ENCODE measurements around the gene UNC80.

DNA sequence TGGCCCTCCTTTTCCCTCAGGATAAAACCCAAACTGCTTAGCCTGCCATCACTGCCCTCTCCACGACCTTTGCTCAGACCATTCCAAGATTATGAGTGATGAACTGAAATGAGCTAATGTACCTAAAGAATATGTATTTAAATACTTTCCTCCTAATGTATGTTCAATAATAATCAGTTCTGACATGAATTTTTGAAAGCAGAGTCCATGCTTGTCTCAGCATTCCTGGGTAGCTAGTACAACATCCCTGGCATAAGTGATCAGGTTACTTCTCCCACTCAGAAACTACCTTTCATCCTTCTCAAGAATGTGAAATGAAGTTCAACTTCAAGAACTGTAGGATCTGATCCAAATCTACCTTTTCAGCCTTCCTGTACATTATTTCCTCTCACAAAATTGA is 103.6 kb downstream of the UNC80 start:
- TF ChIP-seq, protein P1, sequence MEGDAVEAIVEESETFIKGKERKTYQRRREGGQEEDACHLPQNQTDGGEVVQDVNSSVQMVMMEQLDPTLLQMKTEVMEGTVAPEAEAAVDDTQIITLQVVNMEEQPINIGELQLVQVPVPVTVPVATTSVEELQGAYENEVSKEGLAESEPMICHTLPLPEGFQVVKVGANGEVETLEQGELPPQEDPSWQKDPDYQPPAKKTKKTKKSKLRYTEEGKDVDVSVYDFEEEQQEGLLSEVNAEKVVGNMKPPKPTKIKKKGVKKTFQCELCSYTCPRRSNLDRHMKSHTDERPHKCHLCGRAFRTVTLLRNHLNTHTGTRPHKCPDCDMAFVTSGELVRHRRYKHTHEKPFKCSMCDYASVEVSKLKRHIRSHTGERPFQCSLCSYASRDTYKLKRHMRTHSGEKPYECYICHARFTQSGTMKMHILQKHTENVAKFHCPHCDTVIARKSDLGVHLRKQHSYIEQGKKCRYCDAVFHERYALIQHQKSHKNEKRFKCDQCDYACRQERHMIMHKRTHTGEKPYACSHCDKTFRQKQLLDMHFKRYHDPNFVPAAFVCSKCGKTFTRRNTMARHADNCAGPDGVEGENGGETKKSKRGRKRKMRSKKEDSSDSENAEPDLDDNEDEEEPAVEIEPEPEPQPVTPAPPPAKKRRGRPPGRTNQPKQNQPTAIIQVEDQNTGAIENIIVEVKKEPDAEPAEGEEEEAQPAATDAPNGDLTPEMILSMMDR (IDR thresholded peaks at IDR 0.05): no peak
- no peak for TF ChIP-seq EZH2 (IDR thresholded peaks at IDR 0.05; ENCODE audit: borderline replicate concordance, insufficient read depth, low read depth, low read length, poor library complexity, severe bottlenecking)

All from B cell (primary cell).